Measurements from ENCODE around the gene ATP9B.

DNA sequence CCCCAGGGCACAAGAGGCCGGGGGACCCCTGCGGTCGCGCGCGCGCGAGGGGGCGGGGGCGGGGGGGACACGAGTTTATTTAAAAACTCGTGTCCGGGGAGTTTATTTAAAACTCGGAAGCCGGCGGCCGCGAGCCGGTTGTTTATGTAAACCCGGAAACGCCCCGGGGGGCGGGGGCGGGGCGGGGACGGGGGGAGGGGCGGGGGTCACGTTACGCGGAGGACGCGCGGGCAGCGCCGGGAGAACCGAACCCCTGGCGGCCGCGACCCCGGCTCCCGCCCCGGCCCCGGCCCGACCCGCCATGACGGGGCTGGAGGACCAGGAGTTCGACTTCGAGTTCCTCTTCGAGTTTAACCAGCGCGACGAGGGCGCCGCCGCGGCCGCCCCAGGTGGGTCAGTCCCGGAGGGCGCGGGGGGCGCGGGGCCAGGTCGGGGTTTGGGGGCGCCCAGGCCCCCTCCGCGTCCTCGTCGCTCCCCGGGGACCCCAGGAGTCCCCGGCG, 330.9 kb downstream of the ATP9B start:
- TF ChIP-seq POLR2A (IDR thresholded peaks at IDR 0.05; ENCODE audit: low read depth, low read length): no peak
- no peak for TF ChIP-seq TAF1 (IDR thresholded peaks at IDR 0.05; ENCODE audit: low read depth, low read length)
- no peak for TF ChIP-seq POLR2AphosphoS5 (IDR thresholded peaks at IDR 0.05; ENCODE audit: low read depth, low read length)

Data from GM12891 (cell line).